Dedifferentiated amniotic fluid mesenchymal stem cell (primary cell): ENCODE measurements around the gene PIEZO1.

Experiments used
- DNase-seq: peaks from one replicate; pipeline ENCODE4 v3.0.0-alpha.2; 2016; ENCODE audit errors: extremely low spot score

The PIEZO1 gene

DNA sequence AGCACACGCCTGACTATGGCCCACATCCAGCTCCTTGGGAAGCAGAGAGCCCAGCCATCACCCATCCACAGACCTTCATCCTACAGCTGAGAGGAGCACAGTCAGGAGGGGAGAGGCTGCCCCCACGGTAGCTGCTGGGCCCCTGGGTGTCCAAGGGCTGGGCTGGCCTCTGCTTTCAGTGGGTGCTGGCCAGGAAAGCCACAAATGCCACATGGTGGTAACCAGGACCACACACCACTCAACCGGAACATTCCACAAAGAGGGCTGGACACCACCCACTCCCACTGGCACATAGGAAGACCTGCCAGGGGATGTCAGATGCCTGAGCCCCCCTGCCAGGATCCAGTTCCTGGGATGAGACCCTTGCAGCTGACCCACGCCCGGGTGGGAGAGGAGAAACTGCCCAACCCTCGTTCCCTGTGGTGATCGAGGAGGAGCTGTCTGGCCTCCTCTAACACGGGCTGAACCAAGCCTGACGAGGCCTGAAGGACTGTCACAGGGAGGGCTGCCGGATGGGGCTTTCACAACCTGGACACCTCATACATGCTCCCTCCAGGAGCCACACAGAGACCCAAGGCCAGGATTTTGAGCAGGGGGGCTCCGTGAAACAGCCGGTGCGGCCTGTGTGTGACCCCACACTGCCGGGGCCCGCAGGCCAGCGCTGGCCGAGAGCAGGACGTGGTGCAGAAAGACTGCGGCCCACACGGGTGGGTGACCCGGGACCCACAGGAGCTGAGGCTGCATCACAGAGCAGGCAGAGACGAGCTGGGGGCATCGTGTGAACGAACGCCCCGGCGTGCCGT lies 30.7 kb downstream of the PIEZO1 start:
- DNase-seq, result no peak

DNA sequence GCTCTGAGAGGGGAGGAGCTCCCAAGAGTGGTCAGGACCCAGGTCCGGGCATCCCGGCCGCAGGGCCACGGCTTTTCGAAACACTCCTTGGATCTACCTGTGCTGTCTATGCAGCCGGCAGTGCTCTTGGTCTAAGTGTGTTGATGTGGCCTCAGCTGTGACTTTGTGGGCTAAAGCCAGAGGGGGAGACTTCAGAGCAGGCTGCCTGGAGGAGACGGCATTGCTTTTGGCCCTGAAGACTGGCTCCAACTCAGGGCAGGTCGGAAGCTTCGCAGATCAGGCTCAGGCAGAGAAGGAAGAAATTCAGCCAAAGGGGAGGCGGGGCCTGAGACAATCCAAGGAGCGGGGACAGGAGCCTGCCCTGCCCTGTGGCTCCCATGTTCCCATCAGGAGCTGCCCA lies 31.4 kb downstream of the PIEZO1 start:
- no peak for DNase-seq

DNA sequence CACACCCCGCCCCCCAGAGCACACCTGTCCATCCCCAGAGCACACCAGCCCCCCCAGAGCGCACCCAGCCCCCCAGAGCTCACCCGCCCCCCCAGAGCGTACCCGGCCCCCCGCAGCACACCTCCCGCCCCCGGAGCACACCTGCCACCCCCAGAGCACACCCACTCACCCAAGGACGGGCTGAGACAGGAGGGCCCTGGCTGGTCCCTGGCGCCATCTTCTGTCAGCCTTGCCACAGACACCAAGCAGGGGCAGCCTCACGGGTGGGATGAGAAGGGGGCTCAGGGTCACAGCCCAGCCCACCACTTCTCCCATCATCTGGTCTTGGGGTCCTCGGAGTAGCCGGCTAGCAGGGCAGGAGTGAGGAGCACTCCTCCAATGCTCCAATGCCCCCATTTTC lies 31.8 kb downstream of the PIEZO1 start:
- DNase-seq, result no peak

DNA sequence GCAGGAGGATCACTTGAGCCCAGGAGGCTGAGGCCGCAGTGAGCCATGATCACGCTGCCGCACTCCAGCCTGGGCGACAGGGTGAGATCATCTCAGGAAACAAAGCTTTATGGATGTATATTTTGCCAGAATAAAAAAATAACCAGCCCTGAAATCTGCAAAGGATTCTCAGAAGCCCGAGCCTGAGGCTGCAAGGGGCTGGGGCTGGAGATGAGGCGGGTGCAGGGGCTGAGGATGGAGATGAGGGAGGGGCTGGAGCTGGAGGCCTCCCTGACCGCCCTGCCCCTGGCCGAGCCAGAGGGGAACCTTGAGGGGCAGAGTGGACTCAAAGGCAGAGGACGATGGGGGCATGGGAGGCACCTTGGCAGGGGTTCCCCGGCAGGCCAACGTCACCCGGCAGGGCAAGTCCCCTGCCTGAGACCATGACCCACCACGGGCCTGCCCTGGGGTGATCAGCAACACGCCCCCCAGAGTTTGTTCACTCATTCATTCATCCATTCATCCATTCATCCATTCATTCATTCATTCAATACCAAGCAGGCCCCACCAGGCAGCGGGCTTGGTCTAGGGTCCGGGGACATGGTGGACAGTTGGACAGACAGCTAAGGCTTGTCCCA lies 32.5 kb downstream of the PIEZO1 start:
- no peak for DNase-seq

DNA sequence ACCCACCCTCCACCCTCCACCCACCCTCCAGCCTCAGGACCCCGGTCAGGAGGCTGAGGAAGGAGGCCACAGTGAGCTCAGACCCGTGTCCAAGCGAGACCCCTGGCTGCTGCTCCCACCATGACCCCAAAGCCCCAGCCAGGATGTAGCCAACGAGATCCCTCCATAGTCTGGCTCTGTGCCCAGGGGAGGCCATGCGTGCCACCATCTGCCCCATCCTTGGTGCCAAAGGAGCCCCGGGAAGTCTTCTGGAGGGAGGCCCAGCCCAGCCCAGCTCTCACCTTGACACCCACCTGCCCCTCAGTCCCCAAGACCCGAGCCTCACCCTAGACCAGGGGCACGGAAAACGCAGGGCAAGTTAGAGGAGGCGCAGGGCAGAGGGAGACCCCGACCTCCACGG lies 34.2 kb downstream of the PIEZO1 start:
- no peak for DNase-seq

DNA sequence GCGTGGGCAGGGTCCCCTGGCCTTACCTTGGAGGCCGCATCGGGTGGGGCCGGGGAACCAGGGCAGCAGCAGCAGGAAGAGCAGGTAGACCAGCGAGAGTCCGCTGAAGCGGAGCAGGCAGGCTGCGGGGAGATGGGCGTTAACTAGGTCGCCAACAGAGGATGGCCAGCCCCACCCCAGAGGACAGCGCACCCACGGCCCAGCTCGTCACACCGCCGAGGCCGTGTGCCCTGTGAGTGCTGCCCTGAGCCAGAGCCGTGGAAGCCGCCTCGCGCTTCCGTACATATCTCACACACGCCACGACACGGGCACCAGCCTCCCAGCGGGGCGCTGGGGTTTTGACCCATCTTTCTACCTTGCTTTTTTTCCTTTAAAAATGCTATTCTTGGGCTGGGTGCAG lies 35.7 kb downstream of the PIEZO1 start:
- DNase-seq, result no peak

DNA sequence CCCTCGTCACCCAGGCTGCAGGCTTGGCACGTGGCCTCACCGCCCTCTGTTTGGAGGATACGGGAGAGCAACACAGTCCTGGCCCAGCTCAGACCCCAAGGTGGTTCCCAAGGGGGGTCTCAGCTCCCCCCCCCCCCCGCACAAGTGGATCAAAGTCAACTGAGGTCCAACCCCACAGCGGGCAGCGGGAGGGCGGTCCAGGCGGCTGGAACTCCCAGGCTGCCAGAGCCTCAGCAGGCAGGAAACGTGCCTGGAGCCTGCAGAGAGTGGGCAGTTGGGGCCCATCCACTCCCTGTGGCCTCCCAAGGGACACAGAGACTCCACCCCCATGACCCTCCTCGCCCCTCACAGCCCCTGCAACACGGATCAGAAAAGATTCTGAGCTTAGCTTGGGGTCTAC lies 36.7 kb downstream of the PIEZO1 start:
- DNase-seq, result no peak

DNA sequence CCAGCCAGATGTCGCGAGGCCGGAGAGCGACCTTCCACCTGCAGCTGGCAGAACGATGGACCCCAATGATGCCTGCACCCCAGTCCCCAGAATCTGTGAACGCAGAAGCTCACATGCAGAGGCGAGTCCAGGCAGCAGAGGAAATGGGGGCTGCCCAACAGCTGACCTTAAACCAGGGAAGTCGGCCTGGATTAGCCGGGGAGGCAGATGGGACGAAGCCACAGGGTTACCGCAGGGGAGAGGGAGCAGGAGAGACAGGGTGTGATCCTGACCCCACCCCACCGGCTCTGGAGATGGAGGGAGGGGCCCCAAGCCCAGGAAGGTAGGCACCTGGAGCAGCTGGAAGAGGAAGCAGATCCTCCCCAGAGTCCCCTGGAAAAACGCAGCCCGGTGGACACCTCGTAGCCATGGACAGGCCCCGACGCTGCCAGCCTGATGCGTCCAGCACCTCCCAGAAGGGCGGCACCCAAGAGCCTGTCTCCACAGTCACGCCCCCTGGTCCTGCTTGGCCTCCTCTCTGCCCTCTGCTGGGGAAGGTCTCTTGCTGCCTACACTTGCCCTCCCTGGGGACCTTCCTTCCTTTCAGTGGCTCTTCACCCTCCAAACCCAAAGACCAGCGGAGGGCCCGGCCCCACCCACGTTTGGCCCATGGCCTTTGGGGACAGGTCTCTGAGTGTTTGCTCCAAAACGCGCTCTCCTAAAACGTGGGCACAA lies 37.3 kb downstream of the PIEZO1 start:
- no peak for DNase-seq

DNA sequence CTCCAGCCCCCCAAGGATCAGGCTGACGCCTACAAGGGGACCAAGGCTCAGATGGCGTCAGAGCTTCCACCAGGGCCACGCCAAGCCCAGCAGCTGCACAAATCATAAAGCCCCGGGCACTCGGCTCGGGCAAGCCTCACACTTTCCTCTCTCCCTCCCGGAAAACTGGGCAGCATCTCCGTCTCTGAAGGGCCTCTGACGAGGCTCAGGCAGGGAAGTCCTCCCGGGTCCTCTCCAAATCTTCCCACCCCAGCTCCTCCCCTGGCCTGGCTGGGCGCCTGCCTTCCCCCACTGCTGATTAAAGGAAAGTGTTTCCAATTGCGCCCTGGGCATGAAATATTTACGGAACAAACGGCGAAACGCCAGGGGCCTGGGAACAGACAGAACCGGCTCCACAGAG lies 38.5 kb downstream of the PIEZO1 start:
- no peak for DNase-seq

DNA sequence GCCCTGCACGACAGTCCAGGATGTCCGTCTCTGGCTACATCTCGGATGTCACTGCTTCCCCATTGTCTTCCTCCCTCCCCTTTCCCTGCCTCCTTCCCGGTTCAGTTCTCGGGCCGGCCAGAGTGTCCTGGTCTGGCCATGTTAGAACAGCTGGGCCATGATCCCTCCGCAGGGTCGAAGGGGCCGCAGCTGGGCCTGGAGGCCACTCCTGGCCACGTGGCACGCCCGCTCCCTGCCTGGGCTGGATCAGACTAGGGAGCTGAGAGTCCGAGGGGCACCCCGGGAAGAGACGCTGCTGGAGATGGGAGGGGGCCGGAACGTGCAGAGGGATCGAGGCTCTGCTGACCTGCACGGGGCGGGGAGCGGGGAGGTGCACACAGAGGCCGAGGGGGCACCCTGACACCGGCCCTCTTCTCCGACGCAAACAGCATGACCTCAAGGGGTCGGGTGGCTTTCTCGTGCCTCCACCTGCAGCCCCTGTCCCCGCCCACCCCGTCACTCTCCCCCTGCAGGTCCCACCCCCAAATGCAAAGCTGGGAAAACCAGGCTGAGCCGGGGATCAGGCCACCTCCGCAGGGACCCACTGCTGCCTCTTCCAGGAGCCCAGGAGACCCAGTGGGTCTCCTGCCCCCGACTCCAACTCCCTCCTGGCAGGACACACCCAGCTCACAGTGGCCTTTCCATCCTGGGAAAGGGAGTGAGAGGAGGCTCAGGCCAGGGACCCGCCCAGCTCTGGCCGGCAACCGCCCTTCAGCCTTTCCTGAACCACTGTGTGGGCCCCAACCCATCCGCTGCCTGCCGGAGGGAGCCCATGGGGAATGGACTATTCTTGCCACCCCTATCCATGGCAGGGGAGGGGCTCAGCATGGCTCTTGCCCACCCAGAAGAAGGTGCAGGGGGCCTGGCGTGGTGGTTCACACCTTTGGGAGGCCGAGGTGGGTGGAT lies 40.2 kb downstream of the PIEZO1 start:
- DNase-seq, result no peak

DNA sequence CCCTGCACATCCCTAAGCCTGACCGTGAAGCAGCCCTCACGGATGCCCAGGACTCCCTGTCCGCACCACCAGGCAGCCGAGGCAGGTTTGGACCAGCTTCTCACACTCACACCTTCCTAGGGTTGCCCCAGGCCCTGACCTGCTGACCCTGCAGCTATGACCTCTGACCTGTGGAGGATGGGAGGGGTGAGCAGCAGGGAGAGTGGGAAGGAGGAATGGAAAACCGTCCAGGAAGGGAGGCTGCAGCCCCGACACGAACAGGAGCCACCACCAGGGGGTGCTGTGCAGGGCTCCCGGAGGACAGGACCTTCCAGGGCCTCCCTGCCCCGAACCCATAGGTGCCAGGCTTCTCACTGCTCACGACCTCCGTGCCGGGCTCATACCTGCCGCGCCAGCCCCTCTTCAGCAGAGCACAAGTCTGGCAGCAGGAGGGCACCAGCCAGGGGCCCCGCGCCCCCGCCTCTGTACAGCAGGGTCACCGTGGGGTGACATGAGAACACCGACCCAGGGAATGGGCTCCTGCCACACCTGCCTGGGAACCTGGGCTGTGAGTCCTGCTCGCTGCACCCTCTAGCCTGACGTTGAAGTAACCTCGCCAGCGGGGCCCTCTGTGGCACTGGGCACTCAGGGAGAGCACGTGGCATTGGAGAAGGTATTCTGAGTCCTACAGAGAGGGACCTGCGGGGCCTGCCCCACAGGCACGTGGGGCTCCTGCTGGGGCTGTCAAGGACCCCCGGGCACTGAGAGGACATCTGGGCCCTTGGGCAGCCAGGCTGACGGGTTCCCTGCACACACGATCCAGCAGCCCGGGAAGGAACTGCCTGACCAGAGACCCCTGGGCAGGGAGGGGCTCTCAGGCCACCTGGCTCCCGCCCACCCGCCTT lies 41.1 kb downstream of the PIEZO1 start:
- peak; percentile 37 for DNase-seq

DNA sequence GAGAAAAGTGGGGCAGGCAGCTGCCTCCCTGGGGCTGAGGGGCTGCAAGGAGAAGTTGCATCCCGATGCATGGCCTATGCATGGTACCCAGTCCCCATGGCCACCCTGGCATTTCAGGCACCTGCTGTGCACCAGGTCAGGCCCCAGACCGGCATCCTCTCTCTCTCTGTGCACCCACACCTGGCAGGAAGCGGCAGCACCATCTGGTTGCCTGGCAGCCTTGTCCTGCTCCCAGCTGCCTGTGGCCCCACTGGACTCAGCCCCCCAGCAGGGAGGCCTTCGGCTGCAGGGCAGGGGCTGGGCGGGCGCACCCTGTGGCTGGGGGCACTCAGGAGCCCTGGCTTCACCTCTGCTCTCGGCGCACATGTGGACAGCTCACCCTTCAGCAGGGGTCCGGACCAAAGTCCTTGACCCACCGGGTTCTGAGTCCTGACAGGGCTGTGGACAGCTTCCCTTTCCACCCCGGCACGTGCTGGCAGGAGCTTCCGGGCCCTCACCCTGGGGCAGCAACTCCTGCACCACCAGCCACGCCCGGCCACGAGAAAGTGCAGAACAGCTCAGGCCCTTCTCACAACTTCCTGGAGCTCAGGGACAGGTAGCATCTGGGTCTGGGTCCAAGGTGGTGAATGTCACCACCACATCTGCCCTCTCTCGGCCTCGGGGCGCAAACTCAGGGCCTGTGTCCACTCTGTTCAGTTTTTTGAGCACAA lies 42.0 kb downstream of the PIEZO1 start:
- no peak for DNase-seq

DNA sequence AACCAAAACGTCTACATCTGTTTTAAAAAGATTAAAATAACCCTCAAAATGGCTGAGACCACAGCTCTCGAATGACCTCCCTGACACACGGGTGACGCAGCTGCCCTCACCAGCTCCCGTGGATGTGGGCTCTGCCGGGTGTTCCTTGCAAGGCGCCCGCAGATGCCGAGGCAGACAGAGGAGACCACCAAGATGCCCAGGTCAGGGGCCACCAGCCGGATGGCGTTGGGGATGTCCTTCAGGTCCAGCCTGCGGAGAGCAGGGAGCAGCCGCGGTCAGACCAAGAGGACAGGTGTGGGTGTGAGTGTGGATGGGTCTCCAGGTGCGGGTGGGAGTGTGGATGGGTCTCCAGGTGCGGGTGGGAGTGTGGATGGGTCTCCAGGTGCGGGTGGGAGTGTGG lies 43.7 kb downstream of the PIEZO1 start:
- DNase-seq, result no peak

DNA sequence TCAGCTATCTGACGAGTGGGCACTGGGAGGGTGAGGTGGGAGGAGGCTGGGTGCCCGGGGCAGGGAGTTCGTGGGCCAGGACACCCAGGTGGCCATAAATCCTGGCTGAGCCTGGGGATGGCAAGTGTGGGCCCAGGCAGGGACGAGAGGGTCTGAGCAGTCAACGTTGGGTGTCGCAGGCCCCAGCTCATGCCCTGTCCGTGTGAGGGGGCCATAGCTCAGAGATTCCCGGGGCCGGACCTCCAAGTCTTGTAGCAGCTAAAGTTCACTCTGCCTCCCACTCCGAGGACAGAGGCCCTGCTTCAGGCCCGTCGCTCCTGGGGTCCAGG lies 44.3 kb downstream of the PIEZO1 start:
- DNase-seq, result no peak

DNA sequence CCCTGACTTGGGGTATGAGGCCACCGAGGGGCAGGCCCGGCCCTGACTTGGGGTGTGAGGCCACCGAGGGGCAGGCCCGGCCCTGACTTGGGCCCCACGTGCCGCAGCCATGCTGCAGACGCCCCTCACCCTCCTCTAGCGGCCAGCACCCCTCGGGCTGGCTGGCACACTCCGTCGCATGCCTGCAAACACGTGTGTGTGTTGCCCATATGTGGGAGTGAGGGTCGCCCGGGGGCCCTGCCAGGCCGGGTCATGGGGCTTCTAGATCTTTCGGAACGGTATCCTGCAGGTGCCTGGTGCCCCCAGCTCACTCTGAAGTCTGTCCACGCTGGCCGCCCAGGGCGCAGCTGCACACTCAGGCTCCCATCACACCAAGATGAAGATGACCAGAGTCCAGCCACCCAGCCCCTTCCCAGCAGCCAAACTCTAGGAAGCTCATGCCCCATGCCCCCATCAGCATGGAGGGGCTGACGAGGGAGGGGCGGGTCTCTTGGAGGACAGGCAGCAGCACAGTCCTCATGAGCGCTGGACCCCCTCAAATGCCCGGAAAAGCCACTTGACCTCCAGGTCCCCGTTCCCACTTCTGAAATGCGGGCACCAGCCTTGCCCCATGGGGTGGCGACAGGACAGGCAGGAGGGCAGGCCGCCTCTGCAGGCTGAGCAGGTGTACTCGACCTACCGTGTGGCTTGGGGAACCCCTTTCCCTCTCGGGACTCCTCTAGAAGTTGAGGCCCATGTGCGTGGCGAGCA lies 44.9 kb downstream of the PIEZO1 start:
- no peak for DNase-seq

DNA sequence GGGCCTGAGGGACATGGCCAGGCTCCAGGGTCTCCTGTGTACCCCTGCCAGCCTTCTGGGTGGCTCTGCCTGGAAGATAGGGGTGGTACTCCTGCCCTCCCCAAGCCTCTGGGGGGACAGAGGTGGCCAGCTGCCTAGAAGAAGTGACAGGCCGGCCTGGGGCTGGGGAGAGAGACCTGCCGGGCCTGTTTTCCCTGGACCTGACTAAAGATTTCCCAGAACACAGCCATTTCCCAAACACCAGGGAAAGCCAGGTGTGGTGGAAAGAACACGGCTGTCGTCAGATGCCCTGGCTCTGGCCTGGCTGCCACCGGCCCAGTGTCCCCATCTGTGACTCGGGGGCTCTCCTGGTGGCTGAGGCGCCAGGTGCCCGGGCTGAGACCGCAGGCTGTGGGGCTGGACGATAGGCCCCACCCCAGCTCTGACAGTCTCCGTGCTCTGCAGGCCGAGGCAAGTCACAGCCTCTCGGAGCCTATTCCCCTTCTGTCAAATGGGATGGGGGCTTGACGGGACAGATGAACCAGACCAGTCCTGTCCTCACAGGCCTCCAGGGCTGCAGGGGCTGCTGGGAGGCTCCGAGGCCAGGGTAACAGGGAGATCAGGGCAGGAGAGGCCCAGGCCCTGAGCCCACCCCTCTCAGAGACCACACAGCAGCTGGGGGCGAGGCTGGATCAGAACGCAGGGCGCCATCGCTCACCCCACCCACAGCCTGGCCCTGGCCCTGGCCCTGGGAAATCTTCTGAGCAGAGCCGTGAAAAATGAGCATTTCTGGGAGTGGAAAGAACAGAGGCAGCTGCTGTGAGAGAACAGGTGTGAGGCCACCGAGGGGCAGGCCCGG lies 45.7 kb downstream of the PIEZO1 start:
- no peak for DNase-seq

DNA sequence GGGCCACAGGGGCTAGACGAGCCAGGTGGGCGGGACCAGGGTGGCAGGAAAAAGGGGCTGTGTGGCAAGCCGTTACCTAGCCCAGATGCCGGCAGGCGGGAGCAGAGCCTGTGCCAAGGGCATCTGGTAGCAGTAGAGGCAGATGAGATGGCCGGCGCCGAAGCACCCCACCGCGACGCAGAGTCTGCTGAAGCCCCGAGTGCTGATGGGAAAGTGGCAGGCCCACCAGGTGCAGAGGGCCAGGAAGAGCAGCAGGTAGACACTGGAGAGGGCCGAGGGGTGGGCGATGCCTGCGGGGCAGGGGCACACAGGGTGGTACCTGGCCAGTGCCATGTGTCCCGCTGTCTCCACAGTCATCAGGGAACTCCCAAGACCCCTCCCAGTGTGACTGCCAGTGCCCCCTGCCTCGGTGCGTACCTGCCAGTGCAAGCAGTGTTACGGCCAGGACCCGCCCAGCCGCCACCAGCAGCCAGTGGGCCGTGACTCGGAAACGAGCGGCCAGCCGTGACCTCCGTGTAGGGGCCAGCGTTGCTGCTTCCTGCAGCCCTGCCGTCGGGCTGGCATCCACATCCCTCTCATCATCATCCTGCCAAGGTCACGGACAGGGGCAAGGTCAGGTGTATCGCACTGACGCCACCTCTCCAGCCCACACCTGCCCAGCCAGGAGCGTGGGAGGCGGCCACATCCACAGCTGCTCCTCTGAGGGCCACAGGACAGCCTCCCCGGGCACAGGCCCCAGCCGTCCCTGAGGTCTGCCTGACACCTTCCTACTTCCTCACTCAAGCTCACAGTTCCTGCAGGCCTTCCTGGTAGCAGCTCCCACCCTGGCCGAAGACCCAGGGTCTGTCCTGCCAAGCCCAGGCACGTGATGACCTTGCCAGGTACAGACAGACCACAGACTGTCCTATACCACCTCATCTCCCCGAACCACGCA lies 46.6 kb downstream of the PIEZO1 start:
- no peak for DNase-seq
